NCI-H146 treated with DMSO at 0.1 percent for 48 hours (cell line): ENCODE measurements around the gene RARB.

Experiments used
- DNase-seq: peaks from one replicate; lab custom pipeline; 2025; ENCODE audit not compliant: unreplicated experiment; lab: John Stamatoyannopoulos, UW

The RARB gene

GRCh38 chr3:25547943-25548674 lies 120.0 kb downstream of the RARB start:
- no peak for DNase-seq

- DNase-seq = no peak
These were observed 120.8 kb downstream of the RARB start for GRCh38 chr3:25548836-25549235.

DNA sequence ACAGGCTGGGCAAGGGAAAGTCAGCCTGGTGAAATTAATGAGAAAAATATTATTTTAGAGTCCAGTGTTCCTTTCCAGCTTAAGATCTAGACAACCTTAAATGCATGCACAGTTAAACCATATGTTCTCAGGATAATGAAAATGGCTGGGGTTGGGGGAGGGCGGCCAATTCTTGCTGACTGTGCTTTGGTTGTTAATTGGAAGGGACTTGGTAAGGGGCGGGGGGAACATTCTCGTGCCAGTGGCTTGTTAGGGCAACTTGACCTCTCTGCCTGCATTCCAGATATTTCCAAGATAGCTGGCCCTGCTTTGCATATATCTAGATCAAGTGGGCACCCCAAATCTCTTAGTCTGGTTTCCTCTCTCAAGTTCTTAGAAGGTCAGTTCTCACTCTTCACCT lies 124.2 kb downstream of the RARB start:
- no peak for DNase-seq

GRCh38 chr3:25554376-25554775 lies 126.3 kb downstream of the RARB start:
- no peak for DNase-seq

DNA sequence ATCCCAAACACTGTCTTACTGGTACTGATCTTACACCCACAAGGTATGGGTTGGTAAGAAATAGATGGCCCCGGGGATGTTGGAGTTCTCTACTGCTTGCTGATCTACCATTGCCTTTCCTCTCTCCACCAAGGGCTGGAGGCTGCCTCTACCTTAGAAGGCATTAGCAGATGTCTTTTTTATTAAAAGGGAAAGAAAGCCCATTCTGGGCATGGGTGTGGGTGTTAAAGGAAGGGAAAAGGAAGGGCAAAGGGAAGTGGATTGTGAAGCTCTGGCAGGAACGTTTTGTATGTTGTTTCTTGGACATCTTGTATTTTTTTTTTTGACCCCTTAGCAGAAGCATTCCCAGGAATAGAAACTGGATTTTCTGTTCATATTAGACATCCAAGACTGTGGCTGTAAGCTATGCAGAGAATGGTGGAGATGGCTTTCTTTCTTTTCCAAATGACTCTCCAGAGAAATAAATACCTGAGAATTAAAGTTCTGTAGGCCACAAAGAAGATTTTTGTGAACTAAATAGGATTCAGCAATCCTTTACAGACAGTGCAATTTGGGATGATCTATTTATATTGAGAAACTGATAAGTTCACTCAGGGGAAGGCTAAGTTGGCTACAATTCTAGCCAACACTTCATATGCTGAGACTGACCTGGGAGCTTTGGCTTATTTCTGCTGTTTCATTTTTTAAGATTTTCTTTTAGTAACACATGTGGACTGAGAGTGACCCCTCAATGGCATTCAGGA lies 127.8 kb downstream of the RARB start:
- DNase-seq = no peak

DNA sequence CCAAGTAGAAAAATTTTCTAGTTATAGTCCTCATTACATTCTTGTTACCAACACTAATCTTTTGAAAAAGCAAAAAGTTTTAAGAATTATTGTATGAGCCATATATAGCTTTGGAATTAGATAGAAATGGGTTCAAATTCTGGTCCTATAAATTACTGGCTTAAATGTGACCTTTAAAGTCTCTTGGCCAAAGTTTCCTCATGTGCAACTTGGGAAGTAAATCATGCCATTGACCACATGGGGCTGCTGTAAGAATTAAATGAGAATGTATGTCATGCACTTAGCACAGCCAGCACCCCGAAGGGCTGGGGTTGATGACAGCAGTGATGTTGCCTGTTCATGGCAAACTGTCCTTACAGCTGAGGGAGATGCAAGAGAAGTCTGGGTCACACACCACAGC lies 128.4 kb downstream of the RARB start:
- DNase-seq = no peak

- DNase-seq = no peak
These were observed 129.6 kb downstream of the RARB start for GRCh38 chr3:25557694-25558093.

GRCh38 chr3:25558121-25558520 lies 130.1 kb downstream of the RARB start:
- DNase-seq = no peak

DNA sequence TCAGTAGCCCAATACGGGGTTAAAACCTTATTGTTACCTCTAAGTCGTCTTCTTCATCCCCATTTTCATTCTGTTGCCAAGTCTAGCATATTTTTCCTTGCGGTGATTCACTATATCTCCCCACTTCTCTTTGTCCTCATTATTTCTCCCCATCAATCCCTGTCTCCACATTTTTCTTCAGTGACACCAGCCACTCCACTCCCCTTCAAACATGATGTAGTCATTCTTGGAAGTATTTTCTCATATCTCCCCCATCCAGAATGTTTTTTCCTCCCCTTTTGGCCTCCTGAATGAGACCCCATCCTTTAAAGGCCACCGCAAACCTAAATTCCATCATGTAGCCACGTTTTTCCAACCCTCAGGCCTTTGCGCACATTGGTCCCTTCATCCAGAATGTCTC lies 130.7 kb downstream of the RARB start:
- no peak for DNase-seq

DNA sequence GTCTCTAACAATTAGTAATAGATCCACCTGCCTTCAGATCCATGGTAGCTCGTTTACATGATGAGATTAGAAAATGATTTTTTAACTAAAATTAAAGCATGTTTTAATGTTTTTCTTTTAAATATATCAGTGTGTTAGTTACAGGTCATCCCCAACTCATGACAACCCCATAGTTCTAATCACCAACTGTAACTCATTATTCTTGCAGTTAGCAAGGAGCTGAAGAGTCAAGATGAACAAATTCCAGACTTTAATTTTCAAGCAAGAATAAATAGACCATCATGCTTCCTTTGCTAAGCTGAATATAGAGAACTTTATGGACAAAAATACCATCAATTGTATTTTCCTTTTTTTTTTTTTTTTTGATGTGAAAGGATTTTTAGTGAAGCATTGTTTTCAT lies 135.5 kb downstream of the RARB start:
- no peak for DNase-seq

GRCh38 chr3:25564075-25564474 lies 136.0 kb downstream of the RARB start:
- no peak for DNase-seq

DNA sequence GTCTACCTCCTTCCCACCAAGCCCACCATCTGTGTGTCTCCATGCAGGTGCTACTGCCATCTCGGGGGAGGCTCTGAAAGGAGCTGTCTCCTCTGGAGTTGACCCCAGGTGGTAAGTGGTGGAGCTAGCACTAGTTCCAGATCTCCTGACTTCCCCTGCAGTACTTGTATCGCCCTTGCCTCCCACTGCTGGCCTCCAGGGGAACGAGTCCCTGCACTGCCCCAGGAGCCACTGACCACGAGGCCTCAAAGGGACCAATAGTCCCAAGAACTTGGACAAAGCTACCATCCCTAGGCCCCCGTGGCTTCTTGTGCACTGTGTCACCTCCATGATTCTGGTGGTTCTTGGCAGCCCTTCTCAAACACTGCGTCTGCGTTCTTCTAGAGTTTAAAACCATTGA lies 137.7 kb downstream of the RARB start:
- no peak for DNase-seq

DNA sequence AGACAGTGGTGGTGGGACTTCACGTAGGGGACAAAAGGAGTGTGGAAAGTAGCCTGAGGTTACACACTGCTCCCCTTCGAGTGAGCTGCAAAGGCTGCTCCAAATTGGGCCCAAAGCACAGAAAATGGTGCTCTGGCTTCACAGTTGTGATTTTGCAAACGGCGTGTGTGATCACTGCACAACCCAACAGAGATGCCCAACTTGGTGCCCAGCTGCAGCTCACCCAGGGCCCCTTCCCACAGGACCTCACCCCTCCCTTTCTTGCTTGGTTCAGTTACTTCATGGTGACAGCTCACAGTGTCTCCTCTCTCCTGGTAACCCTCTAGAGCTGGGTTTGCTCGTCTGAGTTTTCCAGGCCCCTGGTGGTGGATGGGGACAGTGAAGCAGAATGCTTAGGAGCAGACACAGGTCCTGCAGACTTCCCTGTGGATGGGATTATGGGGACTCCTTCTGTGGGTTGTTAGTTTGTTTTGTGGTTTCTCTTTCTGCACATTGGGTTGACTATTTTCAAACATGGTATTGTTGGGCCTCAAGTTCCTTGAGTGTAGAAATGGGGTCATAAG lies 138.4 kb downstream of the RARB start:
- DNase-seq = no peak

DNA sequence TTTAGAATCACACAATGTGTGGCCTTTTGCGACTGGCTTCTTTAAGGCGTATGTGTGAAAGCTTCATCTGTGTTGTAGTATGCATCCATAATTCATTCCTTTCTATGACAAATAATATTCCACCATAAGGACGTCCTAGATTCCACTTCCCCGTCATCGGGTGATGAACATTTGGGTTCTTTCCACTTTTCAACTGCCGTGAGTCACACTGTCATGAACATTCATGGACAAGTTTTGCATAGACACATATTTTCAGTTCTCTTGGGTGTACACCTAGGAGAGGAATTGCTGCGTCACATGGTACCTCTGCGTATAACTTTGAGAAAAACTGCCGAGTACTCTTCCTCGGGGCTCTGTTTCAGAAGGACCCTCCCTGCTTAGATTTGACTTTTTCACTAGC lies 139.3 kb downstream of the RARB start:
- DNase-seq = no peak

GRCh38 chr3:25567806-25568524 lies 139.9 kb downstream of the RARB start:
- DNase-seq = no peak

- no peak for DNase-seq
These were observed 140.5 kb downstream of the RARB start for GRCh38 chr3:25568525-25569078.

- DNase-seq = no peak
These were observed 143.2 kb downstream of the RARB start for GRCh38 chr3:25571285-25571684.

DNA sequence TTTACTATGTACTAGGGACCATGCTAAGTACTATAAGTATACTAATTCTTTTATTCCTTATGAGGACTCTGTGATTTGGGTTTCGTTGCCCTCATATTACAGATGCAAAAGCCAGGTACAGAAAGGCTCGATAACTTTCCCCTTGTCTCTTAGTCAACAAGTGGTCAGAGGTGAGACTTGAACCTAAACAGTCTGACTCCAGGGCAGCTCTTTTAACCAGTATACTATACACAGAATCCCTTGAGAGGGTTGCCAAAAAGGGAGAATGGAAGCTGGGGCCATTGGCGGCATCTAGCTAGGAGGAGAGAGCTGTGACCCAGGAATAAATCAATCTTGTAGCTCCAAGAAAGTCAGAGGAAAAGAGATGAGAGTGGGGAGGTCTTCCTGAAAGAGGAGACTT lies 144.3 kb downstream of the RARB start:
- DNase-seq = no peak

DNA sequence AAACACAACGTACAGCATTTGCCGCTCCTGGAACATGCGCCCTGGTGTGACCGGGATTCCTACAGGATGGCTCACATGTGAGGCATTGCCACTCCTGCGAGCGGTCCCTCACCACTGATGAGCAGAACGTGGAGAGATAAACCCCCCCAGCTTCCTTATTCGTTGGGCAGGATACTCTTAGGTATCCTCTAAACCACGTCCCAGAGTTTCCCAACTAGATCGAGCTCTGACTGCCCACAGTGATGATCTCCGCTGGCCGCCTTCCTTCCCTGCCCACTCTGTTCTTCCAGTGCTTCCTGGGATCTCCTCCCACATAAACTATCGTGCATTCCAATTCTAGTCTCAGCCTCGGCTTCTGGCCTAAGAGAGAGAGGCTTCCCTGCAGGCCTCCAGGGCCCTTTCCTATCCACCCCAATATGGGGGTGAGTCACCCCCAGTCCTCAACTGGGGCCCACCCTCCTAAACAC lies 144.9 kb downstream of the RARB start:
- no peak for DNase-seq

GRCh38 chr3:25573386-25574171 lies 145.5 kb downstream of the RARB start:
- DNase-seq = no peak
